AG04449 (cell line): ENCODE results near the gene OR6B3.

Experiments
- CTCF ChIA-PET: fragments of 350-600 bp; formaldehyde crosslinking; extraction: SDS; loops from one replicate; lab custom pipeline; 2021; ENCODE audit warnings: antibody characterized with exemption; lab: Yijun Ruan, JAX
- POLR2A ChIA-PET: fragments of 400-600, 350-600 bp; formaldehyde crosslinking; extraction: SDS; loops from one replicate; lab custom pipeline; 2020; ENCODE audit warnings: antibody characterized with exemption, inconsistent platforms; lab: Yijun Ruan, JAX
- DNase-seq: peaks from one replicate; pipeline ENCODE4 v3.0.0-alpha.2; 2010; ENCODE audit warnings: low read depth, low spot score
- H3K4me3 ChIP-seq: 2 replicates; pipeline ENCODE4 v1.5.1; 2011; ENCODE audit warnings: low read depth, mild to moderate bottlenecking, control low read depth, low read length
- CTCF ChIP-seq: IDR thresholded peaks from one replicate; pipeline ENCODE4 v1.5.1; 2011; ENCODE audit warnings: mild to moderate bottlenecking, moderate library complexity, low read length, control low read depth, inconsistent platforms; ENCODE audit not compliant: insufficient read depth; ENCODE audit errors: missing control alignments

The OR6B3 gene

GRCh38 chr2:240024766-240025165 is 28.6 kb downstream of the OR6B3 start:
- POLR2A ChIA-PET = interaction anchor here (0.7 kb wide), 1 partner anchor 387 kb away, joined by 3 read pairs; no protein-coding TSS in a partner anchor
- DNase-seq = no peak
- CTCF ChIA-PET = interaction anchor here (1.0 to 5.7 kb wide), 6 partner anchors 9 to 119 kb away, joined by 3 to 42 read pairs (median 4); partner anchors contain the start of gene COPS9
- H3K4me3 ChIP-seq = peak overlapping the region; percentile 93
- TF ChIP-seq CTCF = no peak

- 0 out of 2 replicates have a peak overlapping the region, but pooled peaks have one; percentile 19 for H3K4me3 ChIP-seq
- ChIA-PET CTCF (interaction anchor here (1.6 to 5.7 kb wide), 2 partner anchors 11 to 32 kb away, joined by 5 to 42 read pairs; no protein-coding TSS in a partner anchor), POLR2A (no interaction called here)
- no peak for TF ChIP-seq CTCF
- DNase-seq = no peak
Observed at GRCh38 chr2:240023792-240024191, 29.5 kb downstream of the OR6B3 start.

GRCh38 chr2:240021488-240022104 is 31.7 kb downstream of the OR6B3 start:
- TF ChIP-seq CTCF = peak; percentile 88
- ChIA-PET CTCF (interaction anchor here (0.7 to 5.7 kb wide), 18 partner anchors 9 to 122 kb away, joined by 3 to 42 read pairs (median 4); no protein-coding TSS in a partner anchor), POLR2A (no interaction called here)
- DNase-seq = no peak
- no peak overlapping the region for H3K4me3 ChIP-seq

- ChIA-PET POLR2A (no interaction called here), CTCF (interaction anchor here (1.0 to 3.9 kb wide), 3 partner anchors 10 to 126 kb away, joined by 3 to 40 read pairs (median 4); no protein-coding TSS in a partner anchor)
- H3K4me3 ChIP-seq = no peak overlapping the region
- no peak for DNase-seq
- TF ChIP-seq CTCF = no peak
Observed at GRCh38 chr2:240018071-240018750, 35.1 kb downstream of the OR6B3 start.

GRCh38 chr2:240014327-240014726 is 39.0 kb downstream of the OR6B3 start:
- DNase-seq = no peak
- POLR2A ChIA-PET = no interaction called here
- no peak overlapping the region for H3K4me3 ChIP-seq
- no peak for TF ChIP-seq CTCF
- CTCF ChIA-PET = interaction anchor here (1.3 to 2.8 kb wide), 2 partner anchors 9 to 24 kb away, joined by 3 to 42 read pairs; partner anchors contain the start of gene NDUFA10

GRCh38 chr2:240013343-240013742 is 40.0 kb downstream of the OR6B3 start:
- no peak for DNase-seq
- TF ChIP-seq CTCF = peak; percentile 24
- POLR2A ChIA-PET = no interaction called here
- no peak overlapping the region for H3K4me3 ChIP-seq
- CTCF ChIA-PET = interaction anchor here (0.9 to 2.8 kb wide), 3 partner anchors 10 to 130 kb away, joined by 3 to 42 read pairs (median 10); partner anchors contain the start of gene NDUFA10
